ENCODE measurements around the gene SKP1.

The SKP1 gene

GRCh38 chr5:134204575-134204974 is 27.8 kb upstream of the SKP1 start (continued):
- TF ChIP-seq ZNF18 (tag by site-specific recombination; IDR thresholded peaks at IDR 0.05): no peak
- no peak for TF ChIP-seq ZNF501 (tag by site-specific recombination; IDR thresholded peaks at IDR 0.05)
- TF ChIP-seq RBAK (tag by site-specific recombination; IDR thresholded peaks at IDR 0.05): no peak
- TF ChIP-seq ZFP37 (tag by site-specific recombination; IDR thresholded peaks at IDR 0.05): no peak
- TF ChIP-seq ZNF184 (tag by site-specific recombination; IDR thresholded peaks at IDR 0.05): no peak
- TF ChIP-seq ZNF626 (tag by site-specific recombination; IDR thresholded peaks at IDR 0.05): no peak
- no peak for TF ChIP-seq ZNF133 (tag by site-specific recombination; IDR thresholded peaks at IDR 0.05)
- TF ChIP-seq ZNF513 (tag by site-specific recombination; IDR thresholded peaks at IDR 0.05): no peak
- no peak for TF ChIP-seq KLF1 (tag by site-specific recombination; IDR thresholded peaks at IDR 0.05)
- TF ChIP-seq HOXD13 (CRISPR knock-in tag; IDR thresholded peaks at IDR 0.05; ENCODE audit: borderline replicate concordance): no peak
- TF ChIP-seq ZNF398 (tag by site-specific recombination; IDR thresholded peaks at IDR 0.05): no peak
- TF ChIP-seq ZNF362 (tag by site-specific recombination; IDR thresholded peaks at IDR 0.05): no peak
- TF ChIP-seq ZNF76 (tag by site-specific recombination; IDR thresholded peaks at IDR 0.05; ENCODE audit: borderline replicate concordance, low read depth): no peak

GRCh38 chr5:134203630-134204029 is 26.9 kb upstream of the SKP1 start:
- TF ChIP-seq ZNF433 (tag by site-specific recombination; IDR thresholded peaks at IDR 0.05; ENCODE audit: low read depth) (no peak), ZNF121 (tag by site-specific recombination; IDR thresholded peaks at IDR 0.05) (peak; percentile 96), ZNF174 (tag by site-specific recombination; IDR thresholded peaks at IDR 0.05) (no peak)
- ChIA-PET POLR2A (no interaction called here), CTCF (interaction anchor here (0.7 to 1.0 kb wide), 2 partner anchors 17 to 86 kb away, joined by 3 to 4 read pairs; no protein-coding TSS in a partner anchor)
- H3K9me3 ChIP-seq (ENCODE audit: control insufficient read depth, insufficient read depth, low read depth, low read length): no peaks in the 10 kb centered on the region
- H3K4me1 ChIP-seq (ENCODE audit: control insufficient read depth, insufficient read depth, low read length): peaks cover 6% of the 10 kb centered on the region
- no peak overlapping the region for H3K27ac ChIP-seq (ENCODE audit: extremely low read depth, low read depth, low read length)
- H3K4me3 ChIP-seq (ENCODE audit: low read depth, low read length): no peak overlapping the region
- H3K36me3 ChIP-seq (ENCODE audit: control insufficient read depth in 2 of 2, insufficient read depth in 1 of 2, low read length in 2 of 2): peaks cover 59 to 80% of the 10 kb centered on the region in 2 experiments

- H3K27ac ChIP-seq (ENCODE audit: extremely low read depth, low read depth, low read length): no peak overlapping the region
- POLR2A ChIA-PET: interaction anchor here (1.1 kb wide), 1 partner anchor 31 kb away, joined by 6 read pairs; the partner anchor contains the start of gene PPP2CA
- H3K9me3 ChIP-seq (ENCODE audit: control insufficient read depth, insufficient read depth, low read depth, low read length): no peaks in the 10 kb centered on the region
- H3K4me3 ChIP-seq (ENCODE audit: low read depth, low read length): no peak overlapping the region
- peaks cover 46 to 60% of the 10 kb centered on the region in 2 experiments for H3K36me3 ChIP-seq (ENCODE audit: control insufficient read depth in 2 of 2, insufficient read depth in 1 of 2, low read length in 2 of 2)
- no peak for TF ChIP-seq PRDM4 (tag by site-specific recombination; IDR thresholded peaks at IDR 0.05)
- no peak for TF ChIP-seq ZNF426 (tag by site-specific recombination; IDR thresholded peaks at IDR 0.05)
- TF ChIP-seq ZNF10 (tag by site-specific recombination; IDR thresholded peaks at IDR 0.05): no peak
- no peak for TF ChIP-seq ZNF596 (tag by site-specific recombination; IDR thresholded peaks at IDR 0.05)
- no peak for TF ChIP-seq ZNF530 (tag by site-specific recombination; IDR thresholded peaks at IDR 0.05; ENCODE audit: low read depth)
- no peak for TF ChIP-seq ZNF654 (tag by site-specific recombination; IDR thresholded peaks at IDR 0.05; ENCODE audit: low read depth)
- no peak for TF ChIP-seq ZNF473 (tag by site-specific recombination; IDR thresholded peaks at IDR 0.05)
- TF ChIP-seq KLF7 (tag by site-specific recombination; IDR thresholded peaks at IDR 0.05; ENCODE audit: borderline replicate concordance): no peak
- TF ChIP-seq ZFP41 (tag by site-specific recombination; IDR thresholded peaks at IDR 0.05; ENCODE audit: borderline replicate concordance): no peak
- CTCF ChIA-PET: interaction anchor here (0.6 to 1.6 kb wide), 4 partner anchors 47 to 156 kb away, joined by 3 to 11 read pairs (median 4); no protein-coding TSS in a partner anchor
- no peaks in the 10 kb centered on the region for H3K4me1 ChIP-seq (ENCODE audit: control insufficient read depth, insufficient read depth, low read length)
Measured at GRCh38 chr5:134195666-134196065, 18.9 kb upstream of the SKP1 start.

Data from HEK293 (cell line).